Measurements from ENCODE around the gene CPS1. TPM values are rescaled to one million over a fixed set of nuclear protein-coding genes. Genes with fewer than 3 reads are reported as not detected.

CPS1 gene
- total RNA-seq, 1 experiment from 2014 or later, result 9.0 TPM

GRCh38 chr2:210531050-210531449, 25.3 kb upstream of the CPS1 start:
- Mint-ChIP-seq H3K27me3 (ENCODE audit: low read depth) (no peaks in the 10 kb centered on the region), H3K27ac (no peak overlapping the region), H3K4me1 (peaks cover 46% of the 10 kb centered on the region), H3K36me3 (no peaks in the 10 kb centered on the region), H3K4me3 (no peak overlapping the region), H3K9me3 (no peaks in the 10 kb centered on the region)
- POLR2A ChIA-PET, result no interaction called here
- no peak for ATAC-seq
- CTCF ChIA-PET, result interaction anchor here (0.5 to 1.9 kb wide), 2 partner anchors 27 to 28 kb away, joined by 3 to 4 read pairs; no protein-coding TSS in a partner anchor
- DNase-seq (ENCODE audit: low spot score), result no peak
- TF ChIP-seq PRRX2 (CRISPR knock-in tag; IDR thresholded peaks at IDR 0.05) (no peak), ZMAT4 (CRISPR knock-in tag; IDR thresholded peaks at IDR 0.05) (no peak), SMAD3 (CRISPR knock-in tag; IDR thresholded peaks at IDR 0.05; ENCODE audit: borderline replicate concordance) (no peak), ZNF219 (CRISPR knock-in tag; IDR thresholded peaks at IDR 0.05; ENCODE audit: borderline replicate concordance) (no peak), ZSCAN18 (CRISPR knock-in tag; IDR thresholded peaks at IDR 0.05) (no peak), TEAD4 (CRISPR knock-in tag; IDR thresholded peaks at IDR 0.05) (no peak), PRDM15 (CRISPR knock-in tag; IDR thresholded peaks at IDR 0.05) (no peak), ZNF232 (CRISPR knock-in tag; IDR thresholded peaks at IDR 0.05) (no peak)
- TF ChIP-seq, protein P1, sequence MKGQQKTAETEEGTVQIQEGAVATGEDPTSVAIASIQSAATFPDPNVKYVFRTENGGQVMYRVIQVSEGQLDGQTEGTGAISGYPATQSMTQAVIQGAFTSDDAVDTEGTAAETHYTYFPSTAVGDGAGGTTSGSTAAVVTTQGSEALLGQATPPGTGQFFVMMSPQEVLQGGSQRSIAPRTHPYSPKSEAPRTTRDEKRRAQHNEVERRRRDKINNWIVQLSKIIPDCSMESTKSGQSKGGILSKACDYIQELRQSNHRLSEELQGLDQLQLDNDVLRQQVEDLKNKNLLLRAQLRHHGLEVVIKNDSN (CRISPR knock-in tag; IDR thresholded peaks at IDR 0.05), result no peak

- ChIA-PET POLR2A (no interaction called here), CTCF (interaction anchor here (1.9 kb wide), 1 partner anchor 29 kb away, joined by 4 read pairs; no protein-coding TSS in a partner anchor)
- TF ChIP-seq TP53 (CRISPR knock-in tag; IDR thresholded peaks at IDR 0.05), result no peak
- no peak for TF ChIP-seq FOXJ3 (CRISPR knock-in tag; IDR thresholded peaks at IDR 0.05; ENCODE audit: borderline replicate concordance)
- no peak for TF ChIP-seq CBFB (CRISPR knock-in tag; IDR thresholded peaks at IDR 0.05; ENCODE audit: low read depth)
- TF ChIP-seq KAT7 (CRISPR knock-in tag; IDR thresholded peaks at IDR 0.05; ENCODE audit: borderline replicate concordance), result no peak
- TF ChIP-seq RORB (CRISPR knock-in tag; IDR thresholded peaks at IDR 0.05), result no peak
- TF ChIP-seq GRHL2 (CRISPR knock-in tag; IDR thresholded peaks at IDR 0.05; ENCODE audit: insufficient replicate concordance, severe bottlenecking), result no peak
- TF ChIP-seq ZNF138 (CRISPR knock-in tag; conservative IDR thresholded peaks at IDR 0.05), result no peak
- TF ChIP-seq JAZF1 (CRISPR knock-in tag; IDR thresholded peaks at IDR 0.05), result no peak
- TF ChIP-seq NR3C1 (CRISPR knock-in tag; conservative IDR thresholded peaks at IDR 0.05; ENCODE audit: low read depth), result no peak
- TF ChIP-seq ESRRA (CRISPR knock-in tag; IDR thresholded peaks at IDR 0.05; ENCODE audit: borderline replicate concordance), result no peak
- TF ChIP-seq ZBTB43 (CRISPR knock-in tag; IDR thresholded peaks at IDR 0.05), result no peak
- H3K4me3 Mint-ChIP-seq, result no peak overlapping the region
- H3K9me3 Mint-ChIP-seq, result no peaks in the 10 kb centered on the region
- H3K27ac Mint-ChIP-seq, result no peak overlapping the region
- no peaks in the 10 kb centered on the region for H3K36me3 Mint-ChIP-seq
- peaks cover 44% of the 10 kb centered on the region for H3K4me1 Mint-ChIP-seq
- no peaks in the 10 kb centered on the region for H3K27me3 Mint-ChIP-seq (ENCODE audit: low read depth)
- no peak for DNase-seq (ENCODE audit: low spot score)
- no peak for ATAC-seq
These were observed 24.9 kb upstream of the CPS1 start for GRCh38 chr2:210531482-210531881.
